ENCODE data around the gene AFDN. TPM values are rescaled to one million over a fixed set of nuclear protein-coding genes. Genes with fewer than 3 reads are reported as not detected.

AFDN gene
- total RNA-seq, 1 experiment from 2014 or later = 177 TPM

DNA sequence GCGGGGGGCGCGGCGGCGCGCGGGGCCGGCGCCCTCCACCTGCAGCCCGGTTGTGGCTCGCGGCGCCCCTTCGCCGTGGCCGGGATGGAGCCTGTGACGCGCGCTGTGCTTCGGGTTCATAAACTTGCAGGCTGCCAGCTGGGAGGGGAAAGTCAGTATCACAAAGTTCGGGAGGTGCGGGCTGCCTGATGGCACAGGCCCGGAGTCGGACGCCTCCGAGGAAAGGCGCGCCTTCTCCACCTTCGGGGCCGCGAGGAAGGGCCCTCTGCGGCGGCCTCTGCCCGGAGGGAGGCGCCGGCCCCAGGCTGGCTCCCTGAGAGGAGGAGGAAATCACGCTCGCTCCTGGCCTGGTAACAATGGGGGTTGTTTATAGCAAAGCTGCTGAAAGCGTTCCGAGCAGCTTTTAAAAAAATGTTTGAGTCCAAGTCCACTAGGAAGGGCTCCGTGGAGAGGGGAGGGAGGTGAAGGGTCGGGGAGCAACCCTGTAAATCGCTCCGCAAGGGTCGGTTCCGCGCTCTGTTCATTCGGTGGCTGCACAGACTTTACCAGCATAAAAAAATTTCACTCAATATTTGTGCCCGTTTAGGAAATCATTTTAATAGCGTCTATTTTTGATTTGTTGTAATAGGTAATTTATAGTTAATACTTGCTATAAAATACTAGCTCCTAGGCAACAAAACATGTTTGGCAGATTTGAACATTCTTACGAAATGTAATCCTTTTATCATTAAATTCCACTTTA, 1.0 kb downstream of the AFDN start:
- peaks cover 22% of the 10 kb centered on the region for H3K4me1 Mint-ChIP-seq (ENCODE audit: low read depth, unreplicated experiment)
- no peak for TF ChIP-seq CTCF (IDR thresholded peaks at IDR 0.05; ENCODE audit: insufficient read depth in 1 of 2, low read depth in 1 of 2, low read length in 1 of 2, severe bottlenecking in 1 of 2, unreplicated experiment in 1 of 2)
- peak; percentile 69 to 70 for DNase-seq
- no peaks in the 10 kb centered on the region for H3K9me3 Mint-ChIP-seq (ENCODE audit: unreplicated experiment)
- H3K4me3 Mint-ChIP-seq (ENCODE audit: unreplicated experiment) = peak overlapping the region; percentile 94
- H3K4me3 ChIP-seq (ENCODE audit: low read depth, low read length) = peak overlapping the region; percentile 99
- POLR2A ChIA-PET = interaction anchor here (0.6 to 1.2 kb wide), 3 partner anchors 15 to 32 kb away, joined by 3 to 6 read pairs (median 3); no protein-coding TSS in a partner anchor
- H3K9me3 ChIP-seq = no peaks in the 10 kb centered on the region
- H3K4me1 ChIP-seq = peaks cover 42% of the 10 kb centered on the region
- intact Hi-C loops (cut with micrococcal nuclease; ENCODE audit: unreplicated experiment) = loop anchor here (2.0 to 10.0 kb wide), 4 partner anchors 70 to 323 kb away; no protein-coding TSS in a partner anchor
- H3K27me3 ChIP-seq (replicated peaks; ENCODE audit: control insufficient read depth, insufficient read depth, low read length) = no peaks in the 10 kb centered on the region
- no TSS peak for BruUV-seq (replicated peaks)
- CTCF ChIA-PET = interaction anchor here (1.4 kb wide), 1 partner anchor 23 kb away, joined by 10 read pairs; no protein-coding TSS in a partner anchor
- peak overlapping the region; percentile 94 for H3K27ac Mint-ChIP-seq (ENCODE audit: unreplicated experiment)
- no peaks in the 10 kb centered on the region for H3K36me3 ChIP-seq (ENCODE audit: control insufficient read depth, insufficient read depth, low read length)
- H3K36me3 Mint-ChIP-seq (ENCODE audit: insufficient read depth, unreplicated experiment) = peaks cover 25% of the 10 kb centered on the region
- no peaks in the 10 kb centered on the region for H3K27me3 Mint-ChIP-seq (ENCODE audit: insufficient read depth, unreplicated experiment)

GRCh38 chr6:167828325-167828956, 1.7 kb downstream of the AFDN start:
- H3K27me3 ChIP-seq (replicated peaks; ENCODE audit: control insufficient read depth, insufficient read depth, low read length) = no peaks in the 10 kb centered on the region
- no peaks in the 10 kb centered on the region for H3K9me3 Mint-ChIP-seq (ENCODE audit: unreplicated experiment)
- intact Hi-C loops (cut with micrococcal nuclease; ENCODE audit: unreplicated experiment) = loop anchor here (5.0 to 10.0 kb wide), 3 partner anchors 69 to 324 kb away; no protein-coding TSS in a partner anchor
- peak overlapping the region; percentile 94 for H3K27ac Mint-ChIP-seq (ENCODE audit: unreplicated experiment)
- no peaks in the 10 kb centered on the region for H3K36me3 ChIP-seq (ENCODE audit: control insufficient read depth, insufficient read depth, low read length)
- H3K36me3 Mint-ChIP-seq (ENCODE audit: insufficient read depth, unreplicated experiment) = peaks cover 25% of the 10 kb centered on the region
- TSS peak; percentile 37 for BruUV-seq (replicated peaks)
- peaks cover 22% of the 10 kb centered on the region for H3K4me1 Mint-ChIP-seq (ENCODE audit: low read depth, unreplicated experiment)
- TF ChIP-seq CTCF (IDR thresholded peaks at IDR 0.05; ENCODE audit: insufficient read depth in 1 of 2, low read depth in 1 of 2, low read length in 1 of 2, severe bottlenecking in 1 of 2, unreplicated experiment in 1 of 2) = no peak
- H3K27me3 Mint-ChIP-seq (ENCODE audit: insufficient read depth, unreplicated experiment) = no peaks in the 10 kb centered on the region
- H3K4me3 Mint-ChIP-seq (ENCODE audit: unreplicated experiment) = peak overlapping the region; percentile 94
- no peaks in the 10 kb centered on the region for H3K9me3 ChIP-seq
- peak overlapping the region; percentile 99 for H3K4me3 ChIP-seq (ENCODE audit: low read depth, low read length)
- peaks cover 49% of the 10 kb centered on the region for H3K4me1 ChIP-seq
- no peak for DNase-seq
- ChIA-PET POLR2A (no interaction called here), CTCF (interaction anchor here (1.4 kb wide), 1 partner anchor 24 kb away, joined by 10 read pairs; no protein-coding TSS in a partner anchor)

DNA sequence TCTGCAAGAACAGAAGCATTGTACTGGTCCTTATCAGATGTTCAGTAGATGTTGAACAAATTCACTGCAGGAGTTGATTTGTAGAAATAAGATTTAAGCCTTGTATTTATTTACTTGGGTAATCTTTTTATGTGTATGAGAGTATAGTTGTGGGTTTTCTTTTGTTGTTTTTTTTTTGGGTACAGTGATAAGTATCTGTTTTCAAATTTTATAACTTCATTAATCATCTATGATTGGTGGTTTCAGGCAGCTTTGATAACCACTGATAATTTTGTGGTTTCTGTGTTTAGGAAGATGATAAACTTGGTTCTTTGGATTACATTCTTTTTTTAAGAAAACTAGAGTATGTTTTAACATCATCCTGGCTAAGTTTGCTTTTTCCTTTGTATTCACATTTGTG, 2.8 kb downstream of the AFDN start:
- H3K9me3 ChIP-seq = no peaks in the 10 kb centered on the region
- BruUV-seq (replicated peaks) = no TSS peak
- ChIA-PET POLR2A (interaction anchor here (0.6 kb wide), 1 partner anchor 79 kb away, joined by 4 read pairs; no protein-coding TSS in a partner anchor), CTCF (no interaction called here)
- no peak for TF ChIP-seq CTCF (IDR thresholded peaks at IDR 0.05; ENCODE audit: insufficient read depth in 1 of 2, low read depth in 1 of 2, low read length in 1 of 2, severe bottlenecking in 1 of 2, unreplicated experiment in 1 of 2)
- H3K4me3 ChIP-seq (ENCODE audit: low read depth, low read length) = no peak overlapping the region
- H3K36me3 Mint-ChIP-seq (ENCODE audit: insufficient read depth, unreplicated experiment) = peaks cover 25% of the 10 kb centered on the region
- no peak overlapping the region for H3K27ac Mint-ChIP-seq (ENCODE audit: unreplicated experiment)
- H3K4me1 ChIP-seq = peaks cover 54% of the 10 kb centered on the region
- H3K4me1 Mint-ChIP-seq (ENCODE audit: low read depth, unreplicated experiment) = peaks cover 22% of the 10 kb centered on the region
- no peak overlapping the region for H3K4me3 Mint-ChIP-seq (ENCODE audit: unreplicated experiment)
- no peaks in the 10 kb centered on the region for H3K9me3 Mint-ChIP-seq (ENCODE audit: unreplicated experiment)
- H3K27me3 ChIP-seq (replicated peaks; ENCODE audit: control insufficient read depth, insufficient read depth, low read length) = no peaks in the 10 kb centered on the region
- no peaks in the 10 kb centered on the region for H3K27me3 Mint-ChIP-seq (ENCODE audit: insufficient read depth, unreplicated experiment)
- no peak for DNase-seq
- no peaks in the 10 kb centered on the region for H3K36me3 ChIP-seq (ENCODE audit: control insufficient read depth, insufficient read depth, low read length)
- intact Hi-C loops (cut with micrococcal nuclease; ENCODE audit: unreplicated experiment) = loop anchor here (5.0 to 10.0 kb wide), 3 partner anchors 68 to 325 kb away; no protein-coding TSS in a partner anchor

Data from Caco-2 (cell line).